Rectal smooth muscle tissue (tissue), 1 donor: ENCODE results near the gene FAM168B.

Experiments used
- H3K27ac ChIP-seq: one replicate; pipeline ENCODE4 v1.7.0; 2013; ENCODE audit warnings: low read depth, low read length, inconsistent platforms
- H3K27me3 ChIP-seq: one replicate; pipeline ENCODE4 v1.7.0; 2013; ENCODE audit warnings: low read length; ENCODE audit not compliant: control insufficient read depth, insufficient read depth
- H3K36me3 ChIP-seq: one replicate; pipeline ENCODE4 v1.7.0; 2013; ENCODE audit warnings: low read length; ENCODE audit not compliant: control insufficient read depth, insufficient read depth
- H3K4me1 ChIP-seq: one replicate; pipeline ENCODE4 v1.7.0; 2013; ENCODE audit warnings: low read length; ENCODE audit not compliant: control insufficient read depth, insufficient read depth
- H3K4me3 ChIP-seq: one replicate; pipeline ENCODE4 v1.7.0; 2013; ENCODE audit warnings: low read length
- H3K9ac ChIP-seq: one replicate; pipeline ENCODE4 v1.7.0; 2013; ENCODE audit warnings: low read length

The FAM168B gene

DNA sequence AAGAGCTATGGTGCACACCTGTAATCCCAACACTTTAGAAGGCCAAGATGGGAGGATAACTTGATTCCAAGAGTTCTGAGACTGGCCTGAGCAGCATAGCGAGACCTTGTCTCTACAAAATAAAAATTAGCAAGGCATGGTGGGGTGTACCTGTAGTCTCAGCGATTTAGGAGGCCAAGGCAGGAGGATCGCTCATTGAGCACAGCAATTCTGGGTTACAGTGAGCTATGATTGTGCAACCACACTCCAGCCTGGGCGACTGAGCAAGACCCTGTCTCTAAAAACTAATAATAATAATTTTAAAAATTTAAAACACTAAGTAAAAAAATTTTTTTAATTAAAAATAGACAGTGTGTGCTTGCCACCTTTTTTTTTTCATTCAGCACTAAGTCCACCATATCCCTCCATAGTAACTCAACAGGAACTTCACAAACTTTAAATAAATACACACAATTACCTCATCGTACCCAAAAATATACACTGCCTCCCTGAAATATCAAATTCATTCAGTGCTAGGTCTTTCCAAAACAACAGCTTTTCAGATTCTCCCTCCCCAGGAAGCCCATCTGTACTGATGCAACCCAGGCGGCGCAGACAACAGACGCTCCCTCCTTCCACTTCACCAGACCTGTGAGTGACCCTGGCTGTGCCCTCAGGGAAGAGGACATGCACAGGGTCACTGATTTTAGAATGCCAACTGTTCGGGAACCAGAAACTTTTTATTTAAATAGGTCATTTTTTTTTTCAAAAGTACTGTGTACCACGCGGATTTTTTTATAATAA, 29.6 kb downstream of the FAM168B start:
- no peak overlapping the region for H3K9ac ChIP-seq
- H3K4me1 ChIP-seq: no peaks in the 10 kb centered on the region
- no peaks in the 10 kb centered on the region for H3K27me3 ChIP-seq
- H3K36me3 ChIP-seq: peaks cover 11% of the 10 kb centered on the region
- no peak overlapping the region for H3K4me3 ChIP-seq
- no peak overlapping the region for H3K27ac ChIP-seq

DNA sequence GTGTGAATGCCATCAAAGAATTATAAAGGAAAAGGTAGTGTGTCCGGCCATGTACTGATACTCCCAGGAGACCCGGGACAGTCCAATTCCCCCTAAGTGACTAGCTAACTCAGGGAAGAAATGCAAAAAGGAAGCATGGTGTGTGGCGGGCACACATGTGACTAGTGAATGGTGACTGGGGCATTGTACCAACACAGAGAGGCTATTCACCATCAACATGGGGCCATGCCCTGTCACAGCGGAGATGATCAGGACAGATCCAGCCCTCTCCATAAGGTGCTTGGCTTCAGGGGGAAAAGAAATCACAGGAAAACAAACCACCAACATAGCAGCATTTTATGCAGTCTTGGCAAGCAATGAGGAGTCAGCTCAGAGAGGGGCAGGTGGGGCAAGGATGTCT, 34.3 kb downstream of the FAM168B start:
- H3K4me1 ChIP-seq: peaks cover 7% of the 10 kb centered on the region
- no peaks in the 10 kb centered on the region for H3K27me3 ChIP-seq
- no peak overlapping the region for H3K4me3 ChIP-seq
- peaks cover 25% of the 10 kb centered on the region for H3K36me3 ChIP-seq
- H3K9ac ChIP-seq: no peak overlapping the region
- H3K27ac ChIP-seq: no peak overlapping the region

DNA sequence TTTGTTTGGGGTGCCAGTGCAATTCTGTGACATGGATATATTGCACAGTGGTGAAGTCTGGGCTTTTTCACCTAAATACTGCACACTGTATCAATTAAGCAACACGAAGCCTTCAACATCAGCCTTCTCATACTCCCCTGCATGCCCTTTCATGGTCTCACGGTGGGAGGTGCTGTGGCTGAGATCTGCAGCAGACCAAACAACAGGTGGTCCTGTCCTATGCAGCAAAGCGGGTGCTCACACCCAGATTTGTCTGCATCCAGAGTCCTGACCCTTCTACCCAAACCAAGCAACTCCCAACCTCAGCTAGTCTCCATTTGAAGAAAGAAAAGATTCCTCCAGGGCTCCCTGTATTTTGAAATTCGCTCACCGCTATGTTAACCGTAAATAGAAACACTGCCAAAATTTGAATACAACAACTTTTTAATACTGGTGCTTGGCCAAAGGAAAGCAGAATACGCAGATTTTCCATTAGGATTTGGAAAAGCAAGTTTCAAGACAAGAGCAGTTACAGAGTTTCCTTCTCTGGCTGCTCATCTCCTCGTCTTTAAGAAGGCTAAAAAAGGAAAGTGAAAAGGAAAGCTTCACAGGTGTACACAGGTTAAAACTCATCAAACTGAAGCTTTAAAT, 34.9 kb downstream of the FAM168B start:
- H3K4me1 ChIP-seq: peaks cover 7% of the 10 kb centered on the region
- no peaks in the 10 kb centered on the region for H3K27me3 ChIP-seq
- no peak overlapping the region for H3K9ac ChIP-seq
- no peak overlapping the region for H3K4me3 ChIP-seq
- peaks cover 26% of the 10 kb centered on the region for H3K36me3 ChIP-seq
- H3K27ac ChIP-seq: no peak overlapping the region

- Histone ChIP-seq H3K27me3 (no peaks in the 10 kb centered on the region), H3K9ac (no peak overlapping the region), H3K27ac (no peak overlapping the region), H3K4me1 (peaks cover 7% of the 10 kb centered on the region), H3K4me3 (no peak overlapping the region), H3K36me3 (peaks cover 39% of the 10 kb centered on the region)
Observed at GRCh38 chr2:131056932-131057287, 36.4 kb downstream of the FAM168B start.

GRCh38 chr2:131056204-131056931, 36.9 kb downstream of the FAM168B start:
- peaks cover 7% of the 10 kb centered on the region for H3K4me1 ChIP-seq
- no peak overlapping the region for H3K27ac ChIP-seq
- no peaks in the 10 kb centered on the region for H3K27me3 ChIP-seq
- H3K36me3 ChIP-seq: peaks cover 40% of the 10 kb centered on the region
- no peak overlapping the region for H3K4me3 ChIP-seq
- H3K9ac ChIP-seq: no peak overlapping the region

DNA sequence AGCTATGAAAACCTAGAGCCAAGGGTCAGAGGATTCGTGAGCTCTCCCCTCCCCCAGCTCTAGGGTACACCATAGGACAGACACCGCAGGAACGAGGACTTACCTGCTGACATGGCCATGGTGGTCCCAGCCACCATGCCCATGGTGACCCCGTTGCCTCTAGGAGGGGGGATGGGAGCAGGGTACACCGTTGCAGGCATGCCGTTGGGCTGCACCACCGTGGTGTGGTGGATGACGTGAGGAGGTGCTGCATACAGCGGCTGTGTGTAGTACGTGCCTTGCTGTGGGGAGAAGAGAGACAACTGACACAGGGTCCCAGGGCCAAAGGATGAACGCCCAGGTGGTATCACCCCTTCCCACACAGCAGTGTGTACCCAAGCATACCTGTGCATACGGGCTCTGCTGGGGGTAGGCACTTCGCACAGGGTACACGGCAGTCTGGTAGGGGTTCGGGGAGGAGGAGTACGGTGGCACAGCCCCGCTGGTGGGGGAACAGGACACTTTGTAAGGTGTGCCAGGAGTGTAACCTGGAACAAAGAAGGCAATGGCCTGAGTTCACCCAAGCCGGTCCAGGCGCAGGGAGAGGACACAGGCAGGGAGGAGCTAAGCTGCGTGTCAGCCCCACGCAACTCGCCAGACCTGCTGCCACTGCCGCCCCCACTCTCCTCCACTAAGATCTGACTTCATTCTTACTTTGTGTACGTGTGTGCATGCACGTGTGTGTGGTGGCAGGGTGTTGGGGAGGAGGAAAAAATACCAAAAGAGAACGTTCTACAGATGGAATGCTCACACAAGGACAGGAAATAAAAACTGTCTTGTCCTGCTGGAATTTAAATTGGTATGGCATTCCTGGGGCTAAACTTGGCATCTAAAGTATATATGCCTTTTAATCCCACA, 37.8 kb downstream of the FAM168B start:
- H3K4me1 ChIP-seq: peaks cover 7% of the 10 kb centered on the region
- no peak overlapping the region for H3K4me3 ChIP-seq
- peaks cover 44% of the 10 kb centered on the region for H3K36me3 ChIP-seq
- no peaks in the 10 kb centered on the region for H3K27me3 ChIP-seq
- no peak overlapping the region for H3K9ac ChIP-seq
- H3K27ac ChIP-seq: no peak overlapping the region

GRCh38 chr2:131054488-131054887, 38.8 kb downstream of the FAM168B start:
- Histone ChIP-seq H3K4me3 (no peak overlapping the region), H3K4me1 (peaks cover 7% of the 10 kb centered on the region), H3K9ac (no peak overlapping the region), H3K36me3 (peaks cover 52% of the 10 kb centered on the region), H3K27me3 (no peaks in the 10 kb centered on the region), H3K27ac (no peak overlapping the region)

- Histone ChIP-seq H3K27ac (no peak overlapping the region), H3K27me3 (no peaks in the 10 kb centered on the region), H3K36me3 (peaks cover 53% of the 10 kb centered on the region), H3K9ac (no peak overlapping the region), H3K4me1 (peaks cover 7% of the 10 kb centered on the region), H3K4me3 (no peak overlapping the region)
Observed at GRCh38 chr2:131052741-131053263, 40.5 kb downstream of the FAM168B start.

- peaks cover 56% of the 10 kb centered on the region for H3K36me3 ChIP-seq
- no peak overlapping the region for H3K9ac ChIP-seq
- no peaks in the 10 kb centered on the region for H3K27me3 ChIP-seq
- H3K4me3 ChIP-seq: no peak overlapping the region
- H3K27ac ChIP-seq: no peak overlapping the region
- H3K4me1 ChIP-seq: peaks cover 2% of the 10 kb centered on the region
Observed at GRCh38 chr2:131050896-131051295, 42.4 kb downstream of the FAM168B start.

- H3K36me3 ChIP-seq: peaks cover 44% of the 10 kb centered on the region
- H3K27me3 ChIP-seq: no peaks in the 10 kb centered on the region
- H3K27ac ChIP-seq: no peak overlapping the region
- H3K4me3 ChIP-seq: no peak overlapping the region
- H3K9ac ChIP-seq: no peak overlapping the region
- no peaks in the 10 kb centered on the region for H3K4me1 ChIP-seq
Observed at GRCh38 chr2:131049150-131049718, 44.0 kb downstream of the FAM168B start.

- Histone ChIP-seq H3K9ac (no peak overlapping the region), H3K27me3 (no peaks in the 10 kb centered on the region), H3K27ac (no peak overlapping the region), H3K36me3 (peaks cover 42% of the 10 kb centered on the region), H3K4me3 (no peak overlapping the region), H3K4me1 (no peaks in the 10 kb centered on the region)
Observed at GRCh38 chr2:131048641-131049040, 44.6 kb downstream of the FAM168B start.
